ENCODE results near the gene AZIN2. TPM values are rescaled to one million over a fixed set of nuclear protein-coding genes. Genes with fewer than 3 reads are reported as not detected.

AZIN2 gene
- total RNA-seq, 4 donors from 2014 or later, result 11.6 to 93.3 (median 42.0) TPM

GRCh38 chr1:33158366-33158765 lies 77.4 kb downstream of the AZIN2 start:
- Histone ChIP-seq H3K4me1 (peaks cover 0 to 14% (median 0%) of the 10 kb centered on the region in 4 donors), H3K27me3 (no peaks in the 10 kb centered on the region), H3K36me3 (no peaks in the 10 kb centered on the region), H3K27ac (no peak overlapping the region), H3K9me3 (no peaks in the 10 kb centered on the region), H3K4me3 (no peak overlapping the region)
- TF ChIP-seq POLR2AphosphoS5 (IDR thresholded peaks at IDR 0.05), result no peak
- DNase-seq, result no peak
- intact Hi-C loops (cut with DNase I; ENCODE audit: low total_unique reads), result no loop called here
- in situ Hi-C loops (cut with MboI; ENCODE audit: low pct_ligation_motif_present in 1 of 4, low pct_unique_long_range_greater_than_20kb in 1 of 4, low sequenced_read_pairs in 3 of 4), result no loop called here
- 92 to 100% methylated on average over 1 to 3 of the region's 3 CpGs for WGBS, 2 donors (ENCODE audit: low coverage in 1 of 2)

DNA sequence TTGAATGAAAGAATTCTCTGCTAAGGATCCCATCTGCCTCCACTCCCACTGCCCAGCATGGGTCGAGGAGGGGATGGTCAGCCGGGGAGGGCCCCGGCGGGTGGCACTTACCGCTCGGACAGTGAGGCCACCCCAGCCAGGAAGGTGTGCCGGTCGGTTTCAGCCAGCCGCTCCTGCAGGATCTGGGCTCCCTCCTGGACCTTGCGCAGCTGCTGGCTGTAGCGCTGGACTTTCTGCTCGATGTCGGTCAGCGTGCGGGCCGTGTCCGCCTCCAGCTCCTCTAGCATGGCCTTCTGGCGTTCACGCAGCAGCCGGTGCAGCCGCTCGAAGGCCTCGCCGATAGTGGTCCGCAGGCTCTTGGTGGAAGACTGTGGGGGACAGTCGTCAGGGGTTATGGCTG lies 78.6 kb downstream of the AZIN2 start:
- WGBS, 2 donors (ENCODE audit: low coverage in 1 of 2), result 93% methylated on average over 26 of the region's 26 CpGs; no CpG with 5 or more reads in 1 of the 2 donors
- intact Hi-C loops (cut with DNase I; ENCODE audit: low total_unique reads) (no loop called here), in situ Hi-C loops (cut with MboI; ENCODE audit: low pct_ligation_motif_present in 1 of 4, low pct_unique_long_range_greater_than_20kb in 1 of 4, low sequenced_read_pairs in 3 of 4) (no loop called here)
- Histone ChIP-seq H3K4me3 (no peak overlapping the region), H3K27me3 (no peaks in the 10 kb centered on the region), H3K4me1 (peaks cover 0 to 13% (median 0%) of the 10 kb centered on the region in 4 donors), H3K27ac (no peak overlapping the region), H3K9me3 (no peaks in the 10 kb centered on the region), H3K36me3 (no peaks in the 10 kb centered on the region)
- no peak for DNase-seq
- TF ChIP-seq POLR2AphosphoS5 (IDR thresholded peaks at IDR 0.05), result no peak
- TF ChIP-seq, protein P1, sequence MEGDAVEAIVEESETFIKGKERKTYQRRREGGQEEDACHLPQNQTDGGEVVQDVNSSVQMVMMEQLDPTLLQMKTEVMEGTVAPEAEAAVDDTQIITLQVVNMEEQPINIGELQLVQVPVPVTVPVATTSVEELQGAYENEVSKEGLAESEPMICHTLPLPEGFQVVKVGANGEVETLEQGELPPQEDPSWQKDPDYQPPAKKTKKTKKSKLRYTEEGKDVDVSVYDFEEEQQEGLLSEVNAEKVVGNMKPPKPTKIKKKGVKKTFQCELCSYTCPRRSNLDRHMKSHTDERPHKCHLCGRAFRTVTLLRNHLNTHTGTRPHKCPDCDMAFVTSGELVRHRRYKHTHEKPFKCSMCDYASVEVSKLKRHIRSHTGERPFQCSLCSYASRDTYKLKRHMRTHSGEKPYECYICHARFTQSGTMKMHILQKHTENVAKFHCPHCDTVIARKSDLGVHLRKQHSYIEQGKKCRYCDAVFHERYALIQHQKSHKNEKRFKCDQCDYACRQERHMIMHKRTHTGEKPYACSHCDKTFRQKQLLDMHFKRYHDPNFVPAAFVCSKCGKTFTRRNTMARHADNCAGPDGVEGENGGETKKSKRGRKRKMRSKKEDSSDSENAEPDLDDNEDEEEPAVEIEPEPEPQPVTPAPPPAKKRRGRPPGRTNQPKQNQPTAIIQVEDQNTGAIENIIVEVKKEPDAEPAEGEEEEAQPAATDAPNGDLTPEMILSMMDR (IDR thresholded peaks at IDR 0.05), result no peak
- TF ChIP-seq POLR2A (IDR thresholded peaks at IDR 0.05), result no peak

DNA sequence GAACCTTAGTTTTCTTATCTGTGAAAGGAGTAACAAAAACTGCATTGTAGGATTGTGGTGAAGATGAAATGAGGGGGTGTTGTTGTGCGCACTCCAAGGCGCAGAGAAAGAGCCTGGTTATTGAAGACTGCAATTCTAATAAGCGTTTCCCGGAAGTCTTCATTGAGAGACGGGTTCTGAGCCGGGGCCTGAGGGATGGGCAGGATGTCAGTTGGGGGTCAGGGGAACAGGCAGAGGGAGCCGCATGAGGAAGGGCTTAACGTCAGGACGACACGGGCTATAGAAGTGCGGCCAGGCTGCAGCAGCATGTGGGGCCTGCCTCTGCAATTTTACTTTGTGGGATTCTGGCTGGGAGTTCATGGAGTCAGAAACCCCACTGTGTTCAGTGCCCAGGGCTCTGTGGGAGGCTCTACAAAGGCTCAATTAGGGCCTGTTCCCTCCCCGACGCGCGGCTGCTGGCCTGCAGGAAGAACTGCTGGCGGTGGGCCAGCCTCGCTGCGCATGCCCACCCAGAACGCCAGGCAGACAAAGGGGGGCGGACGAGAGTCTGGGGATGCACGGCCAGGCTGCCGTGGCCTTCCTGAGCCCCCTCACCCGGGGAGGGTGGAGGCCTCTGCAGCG lies 80.2 kb downstream of the AZIN2 start:
- intact Hi-C loops (cut with DNase I; ENCODE audit: low total_unique reads), result no loop called here
- no peaks in the 10 kb centered on the region for H3K9me3 ChIP-seq
- DNase-seq, result no peak
- TF ChIP-seq EP300 (IDR thresholded peaks at IDR 0.05; ENCODE audit: low read depth) (no peak), POLR2A (IDR thresholded peaks at IDR 0.05) (no peak), POLR2AphosphoS5 (IDR thresholded peaks at IDR 0.05) (no peak)
- TF ChIP-seq, protein P1 (IDR thresholded peaks at IDR 0.05), result no peak
- H3K4me3 ChIP-seq, result no peak overlapping the region
- no peaks in the 10 kb centered on the region for H3K36me3 ChIP-seq
- WGBS, 2 donors (ENCODE audit: low coverage in 1 of 2), result 68 to 79% methylated on average over 5 to 19 of the region's 25 CpGs
- no peak overlapping the region for H3K27ac ChIP-seq
- H3K4me1 ChIP-seq, result peaks cover 0 to 12% (median 0%) of the 10 kb centered on the region in 4 donors
- in situ Hi-C loops (cut with MboI; ENCODE audit: low pct_ligation_motif_present in 1 of 4, low pct_unique_long_range_greater_than_20kb in 1 of 4, low sequenced_read_pairs in 3 of 4), result no loop called here
- no peaks in the 10 kb centered on the region for H3K27me3 ChIP-seq

DNA sequence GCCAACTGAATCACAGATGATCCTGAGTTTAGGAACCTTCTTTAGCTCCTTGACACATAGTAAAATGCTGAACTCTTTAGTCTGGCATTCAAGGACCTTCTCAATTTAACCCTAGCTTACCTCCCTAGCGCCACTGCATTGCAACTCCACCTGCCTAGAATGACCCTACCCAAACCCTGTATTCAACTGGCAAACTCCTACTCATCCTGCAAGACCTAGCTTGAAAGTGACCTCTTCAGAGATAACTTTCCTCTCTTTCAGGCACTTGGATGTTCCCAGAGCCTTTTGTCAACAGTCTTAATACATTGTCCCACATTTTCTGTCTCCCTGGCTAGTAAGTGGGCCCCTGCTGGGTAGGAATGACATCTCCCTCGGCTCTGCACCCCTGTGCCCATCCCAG lies 81.2 kb downstream of the AZIN2 start:
- DNase-seq, result no peak
- Histone ChIP-seq H3K36me3 (no peaks in the 10 kb centered on the region), H3K27ac (no peak overlapping the region), H3K27me3 (no peaks in the 10 kb centered on the region), H3K9me3 (no peaks in the 10 kb centered on the region), H3K4me3 (no peak overlapping the region), H3K4me1 (peaks cover 0 to 8% (median 0%) of the 10 kb centered on the region in 4 donors)
- in situ Hi-C loops (cut with MboI; ENCODE audit: low pct_ligation_motif_present in 1 of 4, low pct_unique_long_range_greater_than_20kb in 1 of 4, low sequenced_read_pairs in 3 of 4) (no loop called here), intact Hi-C loops (cut with DNase I; ENCODE audit: low total_unique reads) (no loop called here)
- no peak for TF ChIP-seq POLR2A (IDR thresholded peaks at IDR 0.05)
- no peak for TF ChIP-seq POLR2AphosphoS5 (IDR thresholded peaks at IDR 0.05)
- TF ChIP-seq, protein P1 (IDR thresholded peaks at IDR 0.05), result no peak
- TF ChIP-seq EP300 (IDR thresholded peaks at IDR 0.05; ENCODE audit: low read depth), result no peak
- WGBS, 2 donors (ENCODE audit: low coverage in 1 of 2), result 86 to 87% methylated on average over 1 to 2 of the region's 2 CpGs
